ENCODE data around the gene ATP5PO. TPM values are rescaled to one million over a fixed set of nuclear protein-coding genes. Genes with fewer than 3 reads are reported as not detected.

ATP5PO gene
- total RNA-seq, 2 experiments from 2014 or later: 210 to 227 TPM

- Histone ChIP-seq H3K9me3 (ENCODE audit: low read length) (no peaks in the 10 kb centered on the region), H3K9me2 (ENCODE audit: insufficient read depth, low read length) (no peaks in the 10 kb centered on the region), H2AFZ (ENCODE audit: low read length) (no peak overlapping the region), H3K27ac (ENCODE audit: low read depth, low read length, poor library complexity, severe bottlenecking) (no peak overlapping the region), H3K36me3 (ENCODE audit: insufficient read depth, low read length) (no peaks in the 10 kb centered on the region), H3K79me2 (ENCODE audit: insufficient read depth, low read depth, low read length) (no peaks in the 10 kb centered on the region), H3K4me1 (ENCODE audit: insufficient read depth, low read length, poor library complexity, severe bottlenecking) (peaks cover 31% of the 10 kb centered on the region), H4K20me1 (ENCODE audit: insufficient read depth, low read length) (no peaks in the 10 kb centered on the region), H3K4me2 (ENCODE audit: low read length) (no peak overlapping the region), H3K4me3 (ENCODE audit: low read depth, low read length, poor library complexity, severe bottlenecking) (no peak overlapping the region)
- ChIA-PET POLR2A (interaction anchor here (0.7 to 1.2 kb wide), 2 partner anchors 216 to 217 kb away, joined by 5 to 8 read pairs; no protein-coding TSS in a partner anchor), CTCF (ENCODE audit: unreplicated experiment) (no interaction called here)
- intact Hi-C loops (cut with micrococcal nuclease; ENCODE audit: unreplicated experiment): no loop called here
- TF ChIP-seq EZH2phosphoT487 (IDR thresholded peaks at IDR 0.05; ENCODE audit: borderline replicate concordance, low read depth, low read length) (no peak), CTCF (conservative IDR thresholded peaks at IDR 0.05; ENCODE audit: low read length) (no peak)
- DNase-seq (ENCODE audit: low spot score): no peak
- BruUV-seq (replicated peaks): no TSS peak
Observed at GRCh38 chr21:33945652-33946270, 30.2 kb upstream of the ATP5PO start.

- no peak for DNase-seq (ENCODE audit: low spot score)
- no peaks in the 10 kb centered on the region for H3K9me3 ChIP-seq (ENCODE audit: low read length)
- H3K4me2 ChIP-seq (ENCODE audit: low read length): no peak overlapping the region
- ChIA-PET CTCF (ENCODE audit: unreplicated experiment) (no interaction called here), POLR2A (no interaction called here)
- no peaks in the 10 kb centered on the region for H3K36me3 ChIP-seq (ENCODE audit: insufficient read depth, low read length)
- H3K4me3 ChIP-seq (ENCODE audit: low read depth, low read length, poor library complexity, severe bottlenecking): no peak overlapping the region
- intact Hi-C loops (cut with micrococcal nuclease; ENCODE audit: unreplicated experiment): no loop called here
- no peak for TF ChIP-seq EZH2phosphoT487 (IDR thresholded peaks at IDR 0.05; ENCODE audit: borderline replicate concordance, low read depth, low read length)
- no peak for TF ChIP-seq CTCF (conservative IDR thresholded peaks at IDR 0.05; ENCODE audit: low read length)
- no peaks in the 10 kb centered on the region for H4K20me1 ChIP-seq (ENCODE audit: insufficient read depth, low read length)
- no peak overlapping the region for H2AFZ ChIP-seq (ENCODE audit: low read length)
- no peaks in the 10 kb centered on the region for H3K79me2 ChIP-seq (ENCODE audit: insufficient read depth, low read depth, low read length)
- BruUV-seq (replicated peaks): no TSS peak
- H3K9me2 ChIP-seq (ENCODE audit: insufficient read depth, low read length): no peaks in the 10 kb centered on the region
- peaks cover 21% of the 10 kb centered on the region for H3K4me1 ChIP-seq (ENCODE audit: insufficient read depth, low read length, poor library complexity, severe bottlenecking)
- no peak overlapping the region for H3K27ac ChIP-seq (ENCODE audit: low read depth, low read length, poor library complexity, severe bottlenecking)
Observed at GRCh38 chr21:33944185-33944763, 28.7 kb upstream of the ATP5PO start.

GRCh38 chr21:33943293-33943692, 27.7 kb upstream of the ATP5PO start:
- TF ChIP-seq CTCF (conservative IDR thresholded peaks at IDR 0.05; ENCODE audit: low read length): no peak
- TF ChIP-seq EZH2phosphoT487 (IDR thresholded peaks at IDR 0.05; ENCODE audit: borderline replicate concordance, low read depth, low read length): no peak

More at GRCh38 chr21:33943293-33943692, 27.7 kb upstream of the ATP5PO start:
- H4K20me1 ChIP-seq (ENCODE audit: insufficient read depth, low read length): no peaks in the 10 kb centered on the region
- H3K4me2 ChIP-seq (ENCODE audit: low read length): no peak overlapping the region
- BruUV-seq (replicated peaks): no TSS peak
- H3K36me3 ChIP-seq (ENCODE audit: insufficient read depth, low read length): no peaks in the 10 kb centered on the region
- no peaks in the 10 kb centered on the region for H3K9me2 ChIP-seq (ENCODE audit: insufficient read depth, low read length)
- ChIA-PET CTCF (ENCODE audit: unreplicated experiment) (interaction anchor here (1.0 kb wide), 1 partner anchor 19 kb away, joined by 3 read pairs; no protein-coding TSS in a partner anchor), POLR2A (interaction anchor here (0.6 to 1.0 kb wide), 4 partner anchors 8 to 36 kb away, joined by 3 read pairs; no protein-coding TSS in a partner anchor)
- H3K27ac ChIP-seq (ENCODE audit: low read depth, low read length, poor library complexity, severe bottlenecking): no peak overlapping the region
- no peak overlapping the region for H2AFZ ChIP-seq (ENCODE audit: low read length)
- no peaks in the 10 kb centered on the region for H3K79me2 ChIP-seq (ENCODE audit: insufficient read depth, low read depth, low read length)
- H3K4me3 ChIP-seq (ENCODE audit: low read depth, low read length, poor library complexity, severe bottlenecking): no peak overlapping the region
- intact Hi-C loops (cut with micrococcal nuclease; ENCODE audit: unreplicated experiment): no loop called here
- H3K4me1 ChIP-seq (ENCODE audit: insufficient read depth, low read length, poor library complexity, severe bottlenecking): peaks cover 11% of the 10 kb centered on the region
- no peaks in the 10 kb centered on the region for H3K9me3 ChIP-seq (ENCODE audit: low read length)
- DNase-seq (ENCODE audit: low spot score): no peak

Data from OCI-LY7 (cell line).